Measurements from ENCODE around the gene GRID1. TPM values are rescaled to one million over a fixed set of nuclear protein-coding genes. Genes with fewer than 3 reads are reported as not detected.
"Not testable (repeated sequence)": the region's sequence is repeated elsewhere in the genome, so short reads cannot be mapped to it uniquely, and the experiment has no call there.

GRID1 gene
- total RNA-seq, 4 donors from 2014 or later, result 0.03 to 2.7 (median 0.49) TPM

DNA sequence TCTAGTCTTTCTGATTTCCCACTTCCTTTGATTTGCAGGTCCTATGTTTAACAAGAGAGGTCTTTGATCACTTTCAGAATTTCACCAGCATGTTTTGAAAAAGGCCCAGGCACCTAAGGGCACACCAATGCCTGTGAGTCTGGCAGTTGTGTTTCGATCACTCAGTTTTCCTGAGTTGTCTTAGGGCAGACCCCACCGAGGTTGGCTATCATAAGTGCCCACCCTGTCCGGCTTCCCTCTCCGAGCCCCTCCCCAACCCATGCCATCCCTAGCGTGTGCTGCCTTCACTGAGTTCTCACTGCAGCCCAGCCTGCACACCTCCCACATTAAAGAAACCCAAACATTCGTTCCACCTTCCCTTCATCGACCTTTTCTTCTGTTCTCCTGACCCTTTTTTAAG lies 257.9 kb downstream of the GRID1 start:
- H3K27me3 ChIP-seq, result no peaks in the 10 kb centered on the region
- DNase-seq, result no peak
- no peak for TF ChIP-seq CTCF (IDR thresholded peaks at IDR 0.05)
- no peak for TF ChIP-seq POLR2A (IDR thresholded peaks at IDR 0.05)
- intact Hi-C loops (cut with DNase I), result no loop called here
- no peak overlapping the region for H3K27ac ChIP-seq
- H3K36me3 ChIP-seq, result no peaks in the 10 kb centered on the region
- 83 to 84% methylated on average over 7 of the region's 7 CpGs for WGBS, 2 donors
- H3K4me3 ChIP-seq, result no peak overlapping the region
- no peaks in the 10 kb centered on the region for H3K9me3 ChIP-seq
- no peaks in the 10 kb centered on the region for H3K4me1 ChIP-seq

- H3K27ac ChIP-seq; H3K4me3 ChIP-seq; H3K27me3 ChIP-seq; H3K4me1 ChIP-seq; DNase-seq; H3K9me3 ChIP-seq; H3K36me3 ChIP-seq; intact Hi-C loops (cut with DNase I): not testable (repeated sequence)
- WGBS, 2 donors, result 81 to 84% methylated on average over 8 to 9 of the region's 16 CpGs
Observed at GRCh38 chr10:86107611-86108310, 258.8 kb downstream of the GRID1 start.

- TF ChIP-seq CTCF (IDR thresholded peaks at IDR 0.05), result no peak
- no peak for TF ChIP-seq POLR2A (IDR thresholded peaks at IDR 0.05)
- intact Hi-C loops (cut with DNase I), result no loop called here
- Histone ChIP-seq H3K36me3 (no peaks in the 10 kb centered on the region), H3K27me3 (no peaks in the 10 kb centered on the region), H3K9me3 (no peaks in the 10 kb centered on the region), H3K4me1 (no peaks in the 10 kb centered on the region), H3K4me3 (no peak overlapping the region), H3K27ac (no peak overlapping the region)
- DNase-seq, result no peak
- 100% methylated on average over 1 of the region's 6 CpGs; no CpG with 5 or more reads in 1 of the 2 donors for WGBS, 2 donors
Observed at GRCh38 chr10:86107131-86107530, 259.5 kb downstream of the GRID1 start.

DNA sequence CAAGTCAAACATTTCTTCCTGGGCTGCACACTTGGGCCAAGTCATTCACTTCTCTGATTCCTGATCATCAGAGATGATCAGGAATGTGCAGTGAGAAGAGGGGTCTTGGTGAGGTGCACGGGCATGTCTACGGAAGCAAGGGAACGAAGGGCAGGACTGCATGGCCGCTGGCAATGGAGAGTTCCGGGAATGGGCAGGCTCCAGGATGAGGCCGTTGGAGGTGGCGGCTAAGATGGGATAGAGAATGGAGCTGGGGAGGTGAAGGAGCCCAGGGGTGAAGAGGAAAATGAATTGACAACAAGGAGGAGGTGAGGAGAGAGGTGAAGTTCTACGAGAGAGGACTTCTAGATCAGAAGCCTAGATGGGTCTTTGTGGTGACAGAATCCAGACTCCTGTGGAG lies 260.0 kb downstream of the GRID1 start:
- WGBS, 2 donors, result 79 to 91% methylated on average over 8 of the region's 8 CpGs
- no peaks in the 10 kb centered on the region for H3K9me3 ChIP-seq
- no peaks in the 10 kb centered on the region for H3K27me3 ChIP-seq
- DNase-seq, result no peak
- no peak overlapping the region for H3K27ac ChIP-seq
- no peaks in the 10 kb centered on the region for H3K36me3 ChIP-seq
- intact Hi-C loops (cut with DNase I), result no loop called here
- TF ChIP-seq CTCF (IDR thresholded peaks at IDR 0.05), result no peak
- TF ChIP-seq POLR2A (IDR thresholded peaks at IDR 0.05), result no peak
- H3K4me1 ChIP-seq, result no peaks in the 10 kb centered on the region
- no peak overlapping the region for H3K4me3 ChIP-seq

DNA sequence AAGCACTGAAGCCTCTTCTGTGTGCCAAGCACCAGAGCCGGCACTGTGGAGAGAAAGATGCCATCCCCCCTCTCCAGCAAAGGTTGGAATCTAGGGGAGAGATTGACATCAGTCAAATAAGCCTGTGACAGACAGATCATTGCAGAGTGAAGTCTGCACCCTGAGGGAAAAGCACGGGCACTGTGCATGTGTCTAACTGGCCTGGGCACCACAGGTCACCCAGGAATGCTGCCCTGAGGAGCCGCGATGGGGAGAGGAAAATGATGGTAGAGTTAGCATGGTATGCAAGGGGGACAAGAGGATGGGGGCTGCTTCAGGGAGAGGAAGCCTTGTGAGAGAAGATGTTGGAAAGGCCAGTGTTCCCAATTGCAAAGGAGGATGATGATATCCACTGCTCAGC lies 261.0 kb downstream of the GRID1 start:
- H3K4me3 ChIP-seq, result no peak overlapping the region
- no peak for TF ChIP-seq POLR2A (IDR thresholded peaks at IDR 0.05)
- no peak for TF ChIP-seq CTCF (IDR thresholded peaks at IDR 0.05)
- no peaks in the 10 kb centered on the region for H3K4me1 ChIP-seq
- H3K36me3 ChIP-seq, result no peaks in the 10 kb centered on the region
- DNase-seq, result no peak
- H3K27ac ChIP-seq, result no peak overlapping the region
- no peaks in the 10 kb centered on the region for H3K27me3 ChIP-seq
- intact Hi-C loops (cut with DNase I), result no loop called here
- H3K9me3 ChIP-seq, result no peaks in the 10 kb centered on the region
- 84 to 87% methylated on average over 3 of the region's 4 CpGs for WGBS, 2 donors

DNA sequence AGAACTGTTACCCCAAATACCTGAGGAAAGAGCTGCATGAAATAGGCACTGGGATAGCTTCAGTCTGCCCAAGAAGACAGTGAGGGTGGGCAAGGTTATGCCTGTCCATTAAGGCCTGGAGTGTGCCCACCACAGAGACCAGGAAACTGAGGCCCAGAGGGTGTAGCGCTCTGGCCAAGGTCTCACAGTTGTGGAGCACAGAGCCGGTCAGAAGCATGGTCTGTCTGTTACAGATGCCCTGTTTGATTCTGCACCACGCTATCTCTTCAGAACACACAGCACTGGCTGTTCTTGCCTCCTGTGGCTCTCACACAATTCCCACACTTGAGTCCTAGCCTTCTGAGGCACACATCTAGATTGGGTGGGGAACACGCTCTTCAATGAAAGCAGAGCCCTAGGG lies 261.4 kb downstream of the GRID1 start:
- Histone ChIP-seq H3K9me3 (no peaks in the 10 kb centered on the region), H3K4me3 (no peak overlapping the region), H3K4me1 (no peaks in the 10 kb centered on the region), H3K27ac (no peak overlapping the region), H3K36me3 (no peaks in the 10 kb centered on the region), H3K27me3 (no peaks in the 10 kb centered on the region)
- intact Hi-C loops (cut with DNase I), result no loop called here
- no peak for DNase-seq
- WGBS, 2 donors, result 93 to 95% methylated on average over 3 to 4 of the region's 4 CpGs
- no peak for TF ChIP-seq CTCF (IDR thresholded peaks at IDR 0.05)

All from esophagus squamous epithelium (tissue), 5 donors.